Spleen (tissue), 11 donors: Measurements from ENCODE around the gene SDK1. TPM values are rescaled to one million over a fixed set of nuclear protein-coding genes. Genes with fewer than 3 reads are reported as not detected.
A peak's percentile ranks its signal among the peaks of the same experiment; 100 is the strongest.
"Not testable (repeated sequence)": the region's sequence is repeated elsewhere in the genome, so short reads cannot be mapped to it uniquely, and the experiment has no call there.

Experiments used
- DNase-seq: peaks from one replicate; pipeline ENCODE4 v3.0.0-alpha.2; 2020
- H3K27ac ChIP-seq, 8 donors: fragments of 200-600 bp; sonication (generic) in 7 of 8; 1 replicate in 4 of 8; 2 replicates in 4 of 8; pipeline versions ENCODE4 v1.5.0 to v1.8.0; 2016 to 2021; ENCODE audit warnings: inconsistent platforms in 4 of 8, mild to moderate bottlenecking in 4 of 8, moderate library complexity in 1 of 8
- H3K27me3 ChIP-seq, 7 donors: fragments of 200-600 bp; sonication (generic) in 6 of 7; replicated peaks in 1 of 7; 1 replicate in 4 of 7; 2 replicates in 3 of 7; pipeline versions ENCODE4 v1.5.0 to v1.8.0; 2016 to 2021; ENCODE audit warnings: inconsistent platforms in 3 of 7, mild to moderate bottlenecking in 1 of 7
- H3K36me3 ChIP-seq, 6 donors: fragments of 200-600 bp; sonication (generic) in 5 of 6; 1 replicate in 4 of 6; 2 replicates in 2 of 6; pipeline versions ENCODE4 v1.5.0 to v1.8.0; 2016 to 2021; ENCODE audit warnings: inconsistent platforms in 2 of 6
- H3K4me1 ChIP-seq, 6 donors: fragments of 200-600 bp; sonication (generic) in 5 of 6; 1 replicate in 3 of 6; 2 replicates in 3 of 6; pipeline versions ENCODE4 v1.5.0 to v1.8.0; 2016 to 2021; ENCODE audit warnings: inconsistent platforms in 3 of 6
- H3K4me3 ChIP-seq, 8 donors: fragments of 200-600 bp; sonication (generic) in 7 of 8; 1 replicate in 4 of 8; 2 replicates in 4 of 8; pipeline versions ENCODE4 v1.5.0 to v1.8.0; 2016 to 2021; ENCODE audit warnings: inconsistent platforms in 4 of 8, mild to moderate bottlenecking in 4 of 8, moderate library complexity in 2 of 8
- H3K9me3 ChIP-seq, 8 donors: fragments of 200-600 bp; sonication (generic) in 7 of 8; 1 replicate in 4 of 8; 2 replicates in 4 of 8; pipeline versions ENCODE4 v1.5.0 to v1.8.0; 2016 to 2021; ENCODE audit warnings: inconsistent platforms in 4 of 8
- CTCF ChIP-seq, 11 experiments: fragments of 200-600 bp in 7 of 11; fragments of 450-650 bp in 4 of 11; sonication (generic) in 4 of 11; IDR thresholded peaks in 8 of 11; conservative IDR thresholded peaks in 3 of 11; 1 replicate in 7 of 11; 2 replicates in 4 of 11; pipeline versions ENCODE4 v1.4.0 to v1.8.0; 2016 to 2021; ENCODE audit warnings: antibody characterized with exemption in 11 of 11, inconsistent platforms in 4 of 11, mild to moderate bottlenecking in 1 of 11
- POLR2A ChIP-seq, 3 donors: fragments of 450-650 bp; IDR thresholded peaks; one replicate each; pipeline ENCODE4 v1.5.1; 2017; ENCODE audit warnings: antibody characterized with exemption in 3 of 3, mild to moderate bottlenecking in 1 of 3
- POLR2AphosphoS5 ChIP-seq, 3 donors: sonication (generic); formaldehyde crosslinking; IDR thresholded peaks; one replicate each; pipeline ENCODE4 v1.5.1; 2017; ENCODE audit warnings: antibody characterized with exemption in 3 of 3
- WGBS, 5 donors: extraction: QIAGEN DNeasy Blood & Tissue Kit in 3 of 5; methylation state at CpG; one replicate each; pipeline versions ENCODE4 v1.1.5 to v1.1.7; 2013 to 2018; 5-methylcytosine and 5-hydroxymethylcytosine counted together
- intact Hi-C: fragments of 100-400 bp; cut with DNase I; formaldehyde crosslinking; loops from one replicate; pipeline ENCODE4 v1.15.0; 2023; ENCODE audit warnings: low total_unique reads
- polyA plus RNA-seq, 3 donors: library from polyadenylated mRNA; stranded (reverse); fragments of 200-250 nt; gene quantifications; one replicate each; pipeline ENCODE4 v1.2.1, GENCODE V29; 2013
- total RNA-seq, 7 donors: library from RNA; depleted of rRNA in 3 of 7; stranded (reverse); fragments of >200 nt in 3 of 7; fragmentation: NEBNext Ultra II Directional in 4 of 7; extraction: Animal tissue kit (Norgen Biotek cat#: 25700) in 4 of 7; gene quantifications; one replicate each; pipeline versions ENCODE4 v1.1.0 to v1.2.1, GENCODE V29; 2016 to 2021
- donor health status: healthy with polysubstance abuse.
- donor health status: DM: no; HTN: no; CAD: no; lungs with moderate emphysema.
- donor health status: DM: no; HTN: no; CAD: no.
- donor health status: Bipolar disorder and iron deficiency.
- donor health status: healthy.
- donor health status: DM: no; HTN: no; CAD: no.
- donor health status: DM: yes; HTN: yes; CAD: no.

Gene SDK1
- total and polyA plus RNA-seq, 10 donors, result 3.2 to 54.1 (median 35.1) TPM

- H3K4me3 ChIP-seq, result no peak overlapping the region
- H3K4me1 ChIP-seq, result no peaks in the 10 kb centered on the region
- TF ChIP-seq POLR2AphosphoS5 (IDR thresholded peaks at IDR 0.05), result no peak
- no peak for TF ChIP-seq CTCF (IDR thresholded peaks at IDR 0.05 in 8 of 11, conservative IDR thresholded peaks at IDR 0.05 in 3 of 11)
- TF ChIP-seq POLR2A (IDR thresholded peaks at IDR 0.05), result no peak
- no peaks in the 10 kb centered on the region for H3K27me3 ChIP-seq
- no peak overlapping the region for H3K27ac ChIP-seq
- intact Hi-C loops, result no loop called here
- H3K9me3 ChIP-seq, result peaks cover 0 to 51% (median 30%) of the 10 kb centered on the region in 8 donors
- WGBS, 5 donors, result 82 to 95% (median 83%) methylated on average over 2 to 4 of the region's 4 CpGs
- peak; percentile 51 for DNase-seq
- peaks cover 0 to 42% (median 0%) of the 10 kb centered on the region in 6 donors for H3K36me3 ChIP-seq
Measured at GRCh38 chr7:4249241-4249640, 948.2 kb downstream of the SDK1 start.

- no peaks in the 10 kb centered on the region for H3K27me3 ChIP-seq
- WGBS, 5 donors, result 92 to 99% (median 94%) methylated on average over 6 of the region's 6 CpGs
- H3K36me3 ChIP-seq, result peaks cover 0 to 6% (median 0%) of the 10 kb centered on the region in 6 donors
- peak; percentile 52 for DNase-seq
- H3K4me1 ChIP-seq, result no peaks in the 10 kb centered on the region
- H3K27ac ChIP-seq, result no peak overlapping the region
- intact Hi-C loops, result no loop called here
- peaks cover 0 to 56% (median 25%) of the 10 kb centered on the region in 8 donors for H3K9me3 ChIP-seq
- TF ChIP-seq POLR2AphosphoS5 (IDR thresholded peaks at IDR 0.05) (no peak), CTCF (IDR thresholded peaks at IDR 0.05 in 8 of 11, conservative IDR thresholded peaks at IDR 0.05 in 3 of 11) (no peak), POLR2A (IDR thresholded peaks at IDR 0.05) (no peak)
- no peak overlapping the region for H3K4me3 ChIP-seq
Measured at GRCh38 chr7:4255336-4255735, 954.3 kb downstream of the SDK1 start.

DNA sequence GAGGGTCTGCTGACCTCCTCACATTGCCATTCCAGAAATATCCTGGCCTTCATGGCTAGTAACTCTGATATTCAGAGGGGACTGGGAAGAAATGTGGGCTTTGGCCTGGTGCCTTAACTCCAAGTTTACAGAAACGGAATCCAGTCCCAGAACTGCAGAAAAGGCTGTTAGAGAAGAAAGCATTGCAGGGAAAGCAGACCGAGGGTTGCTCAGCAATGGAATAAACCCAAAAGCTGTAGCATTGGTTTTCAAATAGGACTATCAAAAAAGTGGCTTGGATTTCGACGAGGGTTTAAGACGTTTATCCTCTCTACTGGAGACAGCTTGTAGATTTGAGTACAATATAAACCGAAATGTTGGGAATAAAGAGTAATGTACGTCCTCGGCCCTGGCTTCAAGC, 955.2 kb downstream of the SDK1 start:
- intact Hi-C loops, result no loop called here
- Histone ChIP-seq H3K27me3 (no peaks in the 10 kb centered on the region), H3K4me1 (no peaks in the 10 kb centered on the region), H3K27ac (no peak overlapping the region), H3K4me3 (no peak overlapping the region), H3K9me3 (peaks cover 0 to 46% (median 17%) of the 10 kb centered on the region in 8 donors), H3K36me3 (peaks cover 0 to 1% (median 0%) of the 10 kb centered on the region in 6 donors)
- WGBS, 5 donors, result 88 to 91% (median 88%) methylated on average over 8 of the region's 8 CpGs
- DNase-seq, result no peak
- TF ChIP-seq POLR2A (IDR thresholded peaks at IDR 0.05) (no peak), CTCF (IDR thresholded peaks at IDR 0.05 in 8 of 11, conservative IDR thresholded peaks at IDR 0.05 in 3 of 11) (no peak), POLR2AphosphoS5 (IDR thresholded peaks at IDR 0.05) (no peak)

GRCh38 chr7:4257146-4258111, 956.4 kb downstream of the SDK1 start:
- Histone ChIP-seq H3K4me3 (no peak overlapping the region), H3K27ac (no peak overlapping the region), H3K9me3 (peaks cover 0 to 36% (median 9%) of the 10 kb centered on the region in 8 donors), H3K4me1 (no peaks in the 10 kb centered on the region), H3K36me3 (no peaks in the 10 kb centered on the region), H3K27me3 (no peaks in the 10 kb centered on the region)
- DNase-seq, result peak; percentile 27
- TF ChIP-seq POLR2AphosphoS5 (IDR thresholded peaks at IDR 0.05), result no peak
- intact Hi-C loops, result no loop called here
- 85 to 92% (median 90%) methylated on average over 15 of the region's 15 CpGs for WGBS, 5 donors

- 86 to 97% (median 93%) methylated on average over 13 to 15 of the region's 15 CpGs for WGBS, 5 donors
- H3K36me3 ChIP-seq, H3K27ac ChIP-seq, H3K27me3 ChIP-seq, intact Hi-C loops, H3K4me3 ChIP-seq, H3K4me1 ChIP-seq: not testable (repeated sequence)
- DNase-seq, result peak; percentile 23
- H3K9me3 ChIP-seq, result peaks cover 0 to 18% (median 0%) of the 10 kb centered on the region in 8 donors
Measured at GRCh38 chr7:4260116-4260515, 959.1 kb downstream of the SDK1 start.
